ENCODE data around the gene PCNX2. TPM values are rescaled to one million over a fixed set of nuclear protein-coding genes. Genes with fewer than 3 reads are reported as not detected.

The PCNX2 gene
- total and polyA plus RNA-seq, 2 of the 8 experiments (the other 6 are each of a cell fraction or from before 2014, with no cell fraction given) = 46.1 to 57.6 TPM

DNA sequence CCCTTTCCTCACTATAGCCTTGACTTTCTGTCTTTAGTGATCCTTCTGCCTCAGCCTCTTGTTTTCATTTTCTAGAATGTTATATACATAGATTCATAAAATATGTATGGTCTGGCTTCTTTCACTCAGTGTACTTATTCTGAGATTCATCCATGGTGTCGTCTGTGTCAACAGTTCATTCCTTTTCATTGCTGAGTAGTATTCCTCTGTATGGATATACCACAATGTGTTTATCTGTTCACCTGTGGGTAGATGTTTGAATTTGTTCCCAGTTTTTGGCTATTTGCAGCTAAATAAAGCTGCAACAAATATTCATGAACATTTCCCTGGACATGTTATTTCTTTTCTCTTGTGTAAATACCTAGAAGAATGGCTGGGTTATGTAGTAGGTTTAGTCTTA lies 131.8 kb downstream of the PCNX2 start:
- no peak for FAIRE-seq
- no peaks in the 10 kb centered on the region for H4K20me1 ChIP-seq (replicated peaks in 1 of 2; ENCODE audit: control insufficient read depth in 1 of 2, insufficient read depth in 2 of 2, low read length in 2 of 2)

More for the DNA sequence above, 131.8 kb downstream of the PCNX2 start:
- H3K27ac ChIP-seq (ENCODE audit: low read depth, low read length) = no peak overlapping the region
- H2AK5ac ChIP-seq (ENCODE audit: low read depth, low read length) = no peak overlapping the region
- no peak overlapping the region for H3K23ac ChIP-seq (ENCODE audit: insufficient read length)
- H3K9ac ChIP-seq (replicated peaks in 1 of 4; ENCODE audit: extremely low read depth in 1 of 4, low read depth in 3 of 4, low read length in 3 of 4) = no peak overlapping the region
- H3K4me2 ChIP-seq (ENCODE audit: insufficient read depth in 1 of 2, low read depth in 2 of 2, low read length in 2 of 2) = no peak overlapping the region
- POLR2A ChIA-PET (ENCODE audit: partially characterized antibody) = no interaction called here
- H3K36me3 ChIP-seq (ENCODE audit: control insufficient read depth in 2 of 4, insufficient read depth in 4 of 4, low read length in 3 of 4) = peaks cover 2 to 49% (median 23%) of the 10 kb centered on the region in 4 experiments; a peak in 7 of 8 replicates
- H2BK15ac ChIP-seq (ENCODE audit: low read length) = no peak overlapping the region
- H3K4me3 ChIP-seq (ENCODE audit: extremely low read depth in 1 of 4, insufficient read depth in 2 of 4, low read depth in 3 of 4, low read length in 4 of 4) = no peak overlapping the region
- H3K27me3 ChIP-seq (replicated peaks in 1 of 4; ENCODE audit: control insufficient read depth in 3 of 4, extremely low read depth in 1 of 4, insufficient read depth in 3 of 4, low read length in 3 of 4) = no peaks in the 10 kb centered on the region
- no peak overlapping the region for H2BK12ac ChIP-seq (ENCODE audit: low read depth, low read length)
- H3K79me1 ChIP-seq (ENCODE audit: low read depth, low read length) = no peaks in the 10 kb centered on the region
- peaks cover 9 to 13% of the 10 kb centered on the region in 2 experiments for H3K9me3 ChIP-seq (ENCODE audit: insufficient read depth in 2 of 2, low read depth in 1 of 2, low read length in 1 of 2)
- no peak overlapping the region for H4K91ac ChIP-seq (replicated peaks; ENCODE audit: insufficient read length, low read length)
- H2AFZ ChIP-seq (ENCODE audit: low read length) = no peak overlapping the region
- H3K18ac ChIP-seq (ENCODE audit: extremely low read depth, low read length) = no peak overlapping the region
- H3K79me2 ChIP-seq (ENCODE audit: control insufficient read depth in 1 of 2, insufficient read depth in 2 of 2, low read length in 2 of 2) = no peaks in the 10 kb centered on the region
- no peak overlapping the region for H3K4ac ChIP-seq (replicated peaks; ENCODE audit: insufficient read length, low read depth, low read length)
- H3K23me2 ChIP-seq (ENCODE audit: low read depth, low read length) = no peaks in the 10 kb centered on the region; the same call in 1 of the 2 replicates
- H2BK20ac ChIP-seq (ENCODE audit: low read length) = no peak overlapping the region
- no peak overlapping the region for H4K8ac ChIP-seq (ENCODE audit: extremely low read depth, insufficient read depth, low read length)
- H3K4me1 ChIP-seq (replicated peaks in 1 of 4; ENCODE audit: control insufficient read depth in 3 of 4, insufficient read depth in 4 of 4, low read length in 3 of 4) = no peaks in the 10 kb centered on the region
- no peak overlapping the region for H2BK5ac ChIP-seq (ENCODE audit: low read depth, low read length)
- no peak overlapping the region for H3K56ac ChIP-seq (replicated peaks; ENCODE audit: insufficient read length, low read depth, low read length)
- H4K5ac ChIP-seq (ENCODE audit: insufficient read length, low read depth, low read length) = no peak overlapping the region
- no peak overlapping the region for H2BK120ac ChIP-seq (replicated peaks; ENCODE audit: low read depth, low read length)
- TF ChIP-seq SIX5 (IDR thresholded peaks at IDR 0.05; ENCODE audit: low read depth, low read length) (no peak), HDAC2 (IDR thresholded peaks at IDR 0.05; ENCODE audit: borderline replicate concordance in 1 of 2, low read depth in 2 of 2, low read length in 2 of 2) (peak in 1 of 2 experiments; percentile 40; a peak in 1 of 4 replicates), KDM5A (IDR thresholded peaks at IDR 0.05; ENCODE audit: low read length) (no peak), EGR1 (IDR thresholded peaks at IDR 0.05; ENCODE audit: borderline replicate concordance, low read depth, low read length) (no peak), CREB1 (IDR thresholded peaks at IDR 0.05) (no peak), KDM1A (IDR thresholded peaks at IDR 0.05; ENCODE audit: borderline replicate concordance, low read length) (peak; percentile 73)
- no peak overlapping the region for H3K14ac ChIP-seq (ENCODE audit: insufficient read length)
- no peak for DNase-seq (ENCODE audit: low read depth in 1 of 2, low spot score in 2 of 2)
- WGBS, 2 experiments (ENCODE audit: extremely low coverage in 1 of 2, insufficient coverage in 1 of 2, insufficient read length in 1 of 2, insufficient replicate concordance in 2 of 2, low coverage in 1 of 2, low lambda C conversion rate in 2 of 2, missing lambda C conversion rate in 1 of 2) = 88% methylated on average over 1 of the region's 1 CpG; no CpG with 5 or more reads in 1 of the 2 experiments
- CTCF ChIA-PET (ENCODE audit: partially characterized antibody) = no interaction called here
